GM21526 (cell line): ENCODE data around the gene SND1.

ENCODE experiments used
- ATAC-seq: cut with Tn5 transposase; IDR thresholded peaks from one replicate; pipeline ENCODE4 v1.9.1; 2021; ENCODE audit warnings: moderate library complexity; ENCODE audit not compliant: unreplicated experiment, low FRiP score

SND1 gene

GRCh38 chr7:127884066-127884559 is 232.1 kb downstream of the SND1 start:
- no peak for ATAC-seq

- no peak for ATAC-seq
These were observed 233.3 kb downstream of the SND1 start for GRCh38 chr7:127885222-127885772.

- no peak for ATAC-seq
These were observed 233.8 kb downstream of the SND1 start for GRCh38 chr7:127885843-127886242.

GRCh38 chr7:127886248-127886647 is 234.3 kb downstream of the SND1 start:
- no peak for ATAC-seq

GRCh38 chr7:127887096-127887495 is 235.1 kb downstream of the SND1 start:
- ATAC-seq: no peak

GRCh38 chr7:127887631-127888030 is 235.6 kb downstream of the SND1 start:
- no peak for ATAC-seq

GRCh38 chr7:127888411-127888810 is 236.4 kb downstream of the SND1 start:
- ATAC-seq: no peak

GRCh38 chr7:127888825-127889224 is 236.8 kb downstream of the SND1 start:
- ATAC-seq: no peak

- ATAC-seq: no peak
These were observed 237.7 kb downstream of the SND1 start for GRCh38 chr7:127889677-127890076.

GRCh38 chr7:127890726-127891125 is 238.7 kb downstream of the SND1 start:
- ATAC-seq: no peak

GRCh38 chr7:127891144-127891543 is 239.2 kb downstream of the SND1 start:
- no peak for ATAC-seq

- no peak for ATAC-seq
These were observed 240.0 kb downstream of the SND1 start for GRCh38 chr7:127891854-127892438.

- no peak for ATAC-seq
These were observed 240.7 kb downstream of the SND1 start for GRCh38 chr7:127892488-127893314.

- no peak for ATAC-seq
These were observed 241.6 kb downstream of the SND1 start for GRCh38 chr7:127893547-127893946.

GRCh38 chr7:127894588-127894987 is 242.6 kb downstream of the SND1 start:
- no peak for ATAC-seq

- no peak for ATAC-seq
These were observed 243.4 kb downstream of the SND1 start for GRCh38 chr7:127895360-127895759.

GRCh38 chr7:127895814-127896280 is 243.9 kb downstream of the SND1 start:
- no peak for ATAC-seq

- ATAC-seq: no peak
These were observed 244.7 kb downstream of the SND1 start for GRCh38 chr7:127896659-127897058.

GRCh38 chr7:127897704-127898454 is 245.9 kb downstream of the SND1 start:
- ATAC-seq: no peak

GRCh38 chr7:127899411-127899810 is 247.4 kb downstream of the SND1 start:
- no peak for ATAC-seq

- ATAC-seq: no peak
These were observed 248.1 kb downstream of the SND1 start for GRCh38 chr7:127900141-127900540.
